Activated CD4-positive, alpha-beta T cell treated with anti-CD3 and anti-CD28 coated beads, Interleukin-2, amount 10 ng/mL, durations not matched to agents 7 days and 5 days (primary cell): ENCODE data around the gene HOXB9. TPM values are rescaled to one million over a fixed set of nuclear protein-coding genes. Genes with fewer than 3 reads are reported as not detected.
A peak's percentile ranks its signal among the peaks of the same experiment; 100 is the strongest.

Experiments
- CTCF ChIA-PET: fragments of 350-600 bp; sonication (Branson Sonifier 250); formaldehyde crosslinking; loops from one replicate; lab custom pipeline; 2021; ENCODE audit warnings: antibody characterized with exemption; lab: Charles Lee
- POLR2A ChIA-PET: fragments of 350-600 bp; sonication (Branson Sonifier 250); formaldehyde crosslinking; loops from one replicate; lab custom pipeline; 2021; ENCODE audit warnings: antibody characterized with exemption; lab: Charles Lee
- DNase-seq: peaks from one replicate; pipeline ENCODE4 v3.0.0-alpha.2; 2020
- H3K27ac Mint-ChIP-seq: one replicate; pipeline ENCODE4 v1.8.0; 2021; ENCODE audit warnings: mild to moderate bottlenecking, moderate library complexity, mixed read lengths
- H3K27me3 Mint-ChIP-seq: one replicate; pipeline ENCODE4 v1.8.0; 2021; ENCODE audit warnings: mixed read lengths
- H3K36me3 Mint-ChIP-seq: one replicate; pipeline ENCODE4 v1.8.0; 2021; ENCODE audit warnings: low read depth, mixed read lengths
- H3K4me1 Mint-ChIP-seq: one replicate; pipeline ENCODE4 v1.8.0; 2021; ENCODE audit warnings: mixed read lengths
- H3K4me3 Mint-ChIP-seq: one replicate; pipeline ENCODE4 v1.8.0; 2021; ENCODE audit warnings: mild to moderate bottlenecking, moderate library complexity, mixed read lengths
- H3K9me3 Mint-ChIP-seq: one replicate; pipeline ENCODE4 v1.8.0; 2021; ENCODE audit warnings: mixed read lengths
- total RNA-seq, 2 experiments: library from RNA; stranded (reverse); gene quantifications; one replicate each; pipeline ENCODE4 v1.2.3, GENCODE V29; 2021

The HOXB9 gene
- total RNA-seq: not detected

GRCh38 chr17:48626245-48627117, at the start of gene HOXB9:
Gene HOXB9, minus strand, starts transcription at chr17:48626358. Its CDS starts 89 bp downstream, at chr17:48626269.
- H3K4me1 Mint-ChIP-seq: peaks cover 13% of the 10 kb centered on the region
- no peaks in the 10 kb centered on the region for H3K36me3 Mint-ChIP-seq
- H3K27me3 Mint-ChIP-seq: peaks cover 86% of the 10 kb centered on the region
- CTCF ChIA-PET: interaction anchor here (0.6 to 2.3 kb wide), 9 partner anchors 10 to 607 kb away, joined by 3 to 16 read pairs (median 3); no protein-coding TSS in a partner anchor
- H3K27ac Mint-ChIP-seq: peak within 1 kb of the TSS; percentile 54
- DNase-seq: no peak
- H3K4me3 Mint-ChIP-seq: peak within 1 kb of the TSS; percentile 62
- no peaks in the 10 kb centered on the region for H3K9me3 Mint-ChIP-seq
- POLR2A ChIA-PET: no interaction called here

- no peak overlapping the region for H3K27ac Mint-ChIP-seq
- no peaks in the 10 kb centered on the region for H3K36me3 Mint-ChIP-seq
- no peak overlapping the region for H3K4me3 Mint-ChIP-seq
- peaks cover 3% of the 10 kb centered on the region for H3K4me1 Mint-ChIP-seq
- DNase-seq: no peak
- peaks cover 43% of the 10 kb centered on the region for H3K27me3 Mint-ChIP-seq
- POLR2A ChIA-PET: no interaction called here
- CTCF ChIA-PET: interaction anchor here (0.5 to 1.4 kb wide), 6 partner anchors 10 to 217 kb away, joined by 3 to 5 read pairs (median 4); no protein-coding TSS in a partner anchor
- H3K9me3 Mint-ChIP-seq: no peaks in the 10 kb centered on the region
Observed at GRCh38 chr17:48672340-48672739, 46.2 kb upstream of the HOXB9 start.

GRCh38 chr17:48671697-48672171, 45.6 kb upstream of the HOXB9 start:
- peaks cover 3% of the 10 kb centered on the region for H3K4me1 Mint-ChIP-seq
- no peak overlapping the region for H3K27ac Mint-ChIP-seq
- ChIA-PET POLR2A (no interaction called here), CTCF (interaction anchor here (0.5 to 1.4 kb wide), 6 partner anchors 10 to 218 kb away, joined by 3 to 5 read pairs (median 4); no protein-coding TSS in a partner anchor)
- H3K27me3 Mint-ChIP-seq: peaks cover 42% of the 10 kb centered on the region
- H3K9me3 Mint-ChIP-seq: no peaks in the 10 kb centered on the region
- no peaks in the 10 kb centered on the region for H3K36me3 Mint-ChIP-seq
- peak; percentile 70 for DNase-seq
- H3K4me3 Mint-ChIP-seq: no peak overlapping the region

GRCh38 chr17:48663134-48663924, 37.2 kb upstream of the HOXB9 start:
- ChIA-PET POLR2A (no interaction called here), CTCF (interaction anchor here (1.0 to 1.2 kb wide), 2 partner anchors 82 to 215 kb away, joined by 3 read pairs; no protein-coding TSS in a partner anchor)
- Mint-ChIP-seq H3K4me3 (no peak overlapping the region), H3K36me3 (no peaks in the 10 kb centered on the region), H3K27ac (no peak overlapping the region), H3K27me3 (peaks cover 25% of the 10 kb centered on the region), H3K4me1 (no peaks in the 10 kb centered on the region), H3K9me3 (no peaks in the 10 kb centered on the region)
- DNase-seq: no peak

GRCh38 chr17:48655913-48656312, 29.8 kb upstream of the HOXB9 start:
- Mint-ChIP-seq H3K9me3 (no peaks in the 10 kb centered on the region), H3K4me1 (peaks cover 5% of the 10 kb centered on the region), H3K27me3 (peaks cover 32% of the 10 kb centered on the region), H3K27ac (no peak overlapping the region), H3K4me3 (no peak overlapping the region), H3K36me3 (no peaks in the 10 kb centered on the region)
- DNase-seq: no peak
- ChIA-PET POLR2A (no interaction called here), CTCF (interaction anchor here (1.3 kb wide), 1 partner anchor 23 kb away, joined by 3 read pairs; no protein-coding TSS in a partner anchor)

- H3K27me3 Mint-ChIP-seq: peaks cover 60% of the 10 kb centered on the region
- H3K4me1 Mint-ChIP-seq: peaks cover 24% of the 10 kb centered on the region
- H3K27ac Mint-ChIP-seq: no peak overlapping the region
- H3K36me3 Mint-ChIP-seq: no peaks in the 10 kb centered on the region
- no peak overlapping the region for H3K4me3 Mint-ChIP-seq
- ChIA-PET CTCF (interaction anchor here (0.5 kb wide), 1 partner anchor 109 kb away, joined by 3 read pairs; no protein-coding TSS in a partner anchor), POLR2A (no interaction called here)
- no peaks in the 10 kb centered on the region for H3K9me3 Mint-ChIP-seq
- no peak for DNase-seq
Observed at GRCh38 chr17:48649741-48650140, 23.6 kb upstream of the HOXB9 start.

GRCh38 chr17:48647963-48648245, 21.7 kb upstream of the HOXB9 start:
- POLR2A ChIA-PET: interaction anchor here (0.7 kb wide), 1 partner anchor 75 kb away, joined by 3 read pairs; no protein-coding TSS in a partner anchor
- peaks cover 74% of the 10 kb centered on the region for H3K27me3 Mint-ChIP-seq
- CTCF ChIA-PET: interaction anchor here (0.7 to 1.9 kb wide), 8 partner anchors 10 to 55 kb away, joined by 3 to 6 read pairs (median 4); no protein-coding TSS in a partner anchor
- no peak for DNase-seq
- peaks cover 24% of the 10 kb centered on the region for H3K4me1 Mint-ChIP-seq
- no peaks in the 10 kb centered on the region for H3K36me3 Mint-ChIP-seq
- no peaks in the 10 kb centered on the region for H3K9me3 Mint-ChIP-seq
- peak overlapping the region; percentile 52 for H3K4me3 Mint-ChIP-seq
- H3K27ac Mint-ChIP-seq: no peak overlapping the region

GRCh38 chr17:48647103-48647962, 21.2 kb upstream of the HOXB9 start:
- POLR2A ChIA-PET: interaction anchor here (0.7 kb wide), 1 partner anchor 76 kb away, joined by 3 read pairs; no protein-coding TSS in a partner anchor
- H3K9me3 Mint-ChIP-seq: no peaks in the 10 kb centered on the region

GRCh38 chr17:48646183-48647102, 20.3 kb upstream of the HOXB9 start:
- Mint-ChIP-seq H3K9me3 (no peaks in the 10 kb centered on the region), H3K27ac (peak overlapping the region; percentile 13), H3K27me3 (peaks cover 81% of the 10 kb centered on the region), H3K4me3 (peak overlapping the region; percentile 70), H3K4me1 (peaks cover 21% of the 10 kb centered on the region), H3K36me3 (peaks cover 1% of the 10 kb centered on the region)
- CTCF ChIA-PET: interaction anchor here (1.1 to 2.7 kb wide), 2 partner anchors 10 to 25 kb away, joined by 4 to 9 read pairs; no protein-coding TSS in a partner anchor
- POLR2A ChIA-PET: no interaction called here
- no peak for DNase-seq

More at GRCh38 chr17:48647103-48647962, 21.2 kb upstream of the HOXB9 start:
- no peaks in the 10 kb centered on the region for H3K36me3 Mint-ChIP-seq
- peak overlapping the region; percentile 13 for H3K27ac Mint-ChIP-seq
- CTCF ChIA-PET: interaction anchor here (0.7 to 1.9 kb wide), 8 partner anchors 11 to 54 kb away, joined by 3 to 6 read pairs (median 4); no protein-coding TSS in a partner anchor
- H3K4me1 Mint-ChIP-seq: peaks cover 22% of the 10 kb centered on the region
- peaks cover 77% of the 10 kb centered on the region for H3K27me3 Mint-ChIP-seq
- DNase-seq: no peak
- peak overlapping the region; percentile 70 for H3K4me3 Mint-ChIP-seq

GRCh38 chr17:48645639-48646182, 19.6 kb upstream of the HOXB9 start:
- Mint-ChIP-seq H3K27ac (no peak overlapping the region), H3K36me3 (peaks cover 1% of the 10 kb centered on the region), H3K27me3 (peaks cover 89% of the 10 kb centered on the region), H3K9me3 (no peaks in the 10 kb centered on the region), H3K4me1 (peaks cover 21% of the 10 kb centered on the region), H3K4me3 (peak overlapping the region; percentile 36)
- no peak for DNase-seq
- ChIA-PET CTCF (interaction anchor here (2.7 kb wide), 1 partner anchor 9 kb away, joined by 9 read pairs; no protein-coding TSS in a partner anchor), POLR2A (no interaction called here)
